Measurements from ENCODE around the gene CNTRL. TPM values are rescaled to one million over a fixed set of nuclear protein-coding genes. Genes with fewer than 3 reads are reported as not detected.

CNTRL gene
- total and polyA plus RNA-seq, 2 of the 8 experiments (the other 6 are each of a cell fraction or from before 2014, with no cell fraction given): 5.1 to 13.9 TPM

- Histone ChIP-seq H3K14ac (ENCODE audit: insufficient read length) (no peak overlapping the region), H4K5ac (ENCODE audit: insufficient read length, low read depth, low read length) (no peak overlapping the region), H2AFZ (ENCODE audit: low read length) (peak overlapping the region; percentile 78; the same call in 1 of the 2 replicates), H3K4me1 (replicated peaks in 1 of 4; ENCODE audit: control insufficient read depth in 3 of 4, insufficient read depth in 4 of 4, low read length in 3 of 4) (0 out of 7 replicates have a peak, but pooled peaks cover 0 to 3% (median 0%) of the 10 kb centered on the region in 4 experiments), H2BK5ac (ENCODE audit: low read depth, low read length) (no peak overlapping the region), H2BK120ac (replicated peaks; ENCODE audit: low read depth, low read length) (no peak overlapping the region), H2BK20ac (ENCODE audit: low read length) (no peak overlapping the region), H4K8ac (ENCODE audit: extremely low read depth, insufficient read depth, low read length) (no peak overlapping the region), H3K23ac (ENCODE audit: insufficient read length) (no peak overlapping the region), H3K4me2 (ENCODE audit: insufficient read depth in 1 of 2, low read depth in 2 of 2, low read length in 2 of 2) (peak overlapping the region; percentile 28 to 65), H3K18ac (ENCODE audit: extremely low read depth, low read length) (no peak overlapping the region), H4K20me1 (replicated peaks in 1 of 2; ENCODE audit: control insufficient read depth in 1 of 2, insufficient read depth in 2 of 2, low read length in 2 of 2) (no peaks in the 10 kb centered on the region), H2BK12ac (ENCODE audit: low read depth, low read length) (no peak overlapping the region), H2AK5ac (ENCODE audit: low read depth, low read length) (no peak overlapping the region), H3K79me1 (ENCODE audit: low read depth, low read length) (no peaks in the 10 kb centered on the region), H3K9ac (replicated peaks in 1 of 4; ENCODE audit: extremely low read depth in 1 of 4, low read depth in 3 of 4, low read length in 3 of 4) (peak overlapping the region in 1 of 4 experiments; percentile 49; a peak in 1 of 7 replicates), H2BK15ac (ENCODE audit: low read length) (no peak overlapping the region), H3K4me3 (ENCODE audit: extremely low read depth in 1 of 4, insufficient read depth in 2 of 4, low read depth in 3 of 4, low read length in 4 of 4) (peak overlapping the region; percentile 14 to 60 (median 27); a peak in 7 of 8 replicates), H4K91ac (replicated peaks; ENCODE audit: insufficient read length, low read length) (no peak overlapping the region), H3K23me2 (ENCODE audit: low read depth, low read length) (no peaks in the 10 kb centered on the region), H3K27ac (ENCODE audit: low read depth, low read length) (no peak overlapping the region), H3K36me3 (ENCODE audit: control insufficient read depth in 2 of 4, insufficient read depth in 4 of 4, low read length in 3 of 4) (no peaks in the 10 kb centered on the region), H3K79me2 (ENCODE audit: control insufficient read depth in 1 of 2, insufficient read depth in 2 of 2, low read length in 2 of 2) (no peaks in the 10 kb centered on the region), H3K56ac (replicated peaks; ENCODE audit: insufficient read length, low read depth, low read length) (no peak overlapping the region), H3K9me3 (ENCODE audit: insufficient read depth in 2 of 2, low read depth in 1 of 2, low read length in 1 of 2) (no peaks in the 10 kb centered on the region), H3K27me3 (replicated peaks in 1 of 4; ENCODE audit: control insufficient read depth in 3 of 4, extremely low read depth in 1 of 4, insufficient read depth in 3 of 4, low read length in 3 of 4) (no peaks in the 10 kb centered on the region), H3K4ac (replicated peaks; ENCODE audit: insufficient read length, low read depth, low read length) (no peak overlapping the region)
- CTCF ChIA-PET (ENCODE audit: partially characterized antibody): interaction anchor here (0.6 to 3.3 kb wide), 10 partner anchors 10 to 253 kb away, joined by 3 to 9 read pairs (median 3); no protein-coding TSS in a partner anchor
- WGBS, 2 experiments (ENCODE audit: extremely low coverage in 1 of 2, insufficient coverage in 1 of 2, insufficient read length in 1 of 2, insufficient replicate concordance in 2 of 2, low coverage in 1 of 2, low lambda C conversion rate in 2 of 2, missing lambda C conversion rate in 1 of 2): 8% methylated on average over 17 of the region's 17 CpGs; no CpG with 5 or more reads in 1 of the 2 experiments
- POLR2A ChIA-PET (ENCODE audit: partially characterized antibody): interaction anchor here (0.9 to 1.4 kb wide), 5 partner anchors 9 to 17 kb away, joined by 3 to 6 read pairs (median 4); no protein-coding TSS in a partner anchor
- DNase-seq (ENCODE audit: low read depth in 1 of 2, low spot score in 2 of 2) (peak; percentile 81 to 91), FAIRE-seq (peak; percentile 82)
- TF ChIP-seq, protein P1, sequence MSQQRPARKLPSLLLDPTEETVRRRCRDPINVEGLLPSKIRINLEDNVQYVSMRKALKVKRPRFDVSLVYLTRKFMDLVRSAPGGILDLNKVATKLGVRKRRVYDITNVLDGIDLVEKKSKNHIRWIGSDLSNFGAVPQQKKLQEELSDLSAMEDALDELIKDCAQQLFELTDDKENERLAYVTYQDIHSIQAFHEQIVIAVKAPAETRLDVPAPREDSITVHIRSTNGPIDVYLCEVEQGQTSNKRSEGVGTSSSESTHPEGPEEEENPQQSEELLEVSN (IDR thresholded peaks at IDR 0.05): peak; percentile 48; the same call in 1 of the 2 replicates
- TF ChIP-seq FOSL1 (IDR thresholded peaks at IDR 0.05; ENCODE audit: insufficient read depth, low read depth, low read length) (no peak), TEAD4 (IDR thresholded peaks at IDR 0.05; ENCODE audit: low read depth, low read length) (peak; percentile 81), RAD21 (IDR thresholded peaks at IDR 0.05 in 1 of 2, conservative IDR thresholded peaks at IDR 0.05 in 1 of 2; ENCODE audit: low read depth in 2 of 2, low read length in 2 of 2) (peak in 1 of 2 experiments; percentile 31; a peak in 1 of 4 replicates), CREB1 (IDR thresholded peaks at IDR 0.05) (no peak), POLR2AphosphoS5 (IDR thresholded peaks at IDR 0.05; ENCODE audit: low read depth, low read length) (no peak), BRCA1 (IDR thresholded peaks at IDR 0.05; ENCODE audit: low read depth, low read length) (no peak), MAFK (IDR thresholded peaks at IDR 0.05; ENCODE audit: low read depth, low read length) (no peak), ASH2L (IDR thresholded peaks at IDR 0.05; ENCODE audit: low read length) (peak; percentile 20)
- TF ChIP-seq, protein P2, sequence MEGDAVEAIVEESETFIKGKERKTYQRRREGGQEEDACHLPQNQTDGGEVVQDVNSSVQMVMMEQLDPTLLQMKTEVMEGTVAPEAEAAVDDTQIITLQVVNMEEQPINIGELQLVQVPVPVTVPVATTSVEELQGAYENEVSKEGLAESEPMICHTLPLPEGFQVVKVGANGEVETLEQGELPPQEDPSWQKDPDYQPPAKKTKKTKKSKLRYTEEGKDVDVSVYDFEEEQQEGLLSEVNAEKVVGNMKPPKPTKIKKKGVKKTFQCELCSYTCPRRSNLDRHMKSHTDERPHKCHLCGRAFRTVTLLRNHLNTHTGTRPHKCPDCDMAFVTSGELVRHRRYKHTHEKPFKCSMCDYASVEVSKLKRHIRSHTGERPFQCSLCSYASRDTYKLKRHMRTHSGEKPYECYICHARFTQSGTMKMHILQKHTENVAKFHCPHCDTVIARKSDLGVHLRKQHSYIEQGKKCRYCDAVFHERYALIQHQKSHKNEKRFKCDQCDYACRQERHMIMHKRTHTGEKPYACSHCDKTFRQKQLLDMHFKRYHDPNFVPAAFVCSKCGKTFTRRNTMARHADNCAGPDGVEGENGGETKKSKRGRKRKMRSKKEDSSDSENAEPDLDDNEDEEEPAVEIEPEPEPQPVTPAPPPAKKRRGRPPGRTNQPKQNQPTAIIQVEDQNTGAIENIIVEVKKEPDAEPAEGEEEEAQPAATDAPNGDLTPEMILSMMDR (IDR thresholded peaks at IDR 0.05; ENCODE audit: control extremely low read depth in 1 of 3, insufficient read depth in 1 of 3, low read depth in 1 of 3, low read length in 3 of 3): peak in 1 of 3 experiments; percentile 29; a peak in 2 of 4 replicates
These were observed 46.9 kb downstream of the CNTRL start for GRCh38 chr9:121121582-121122087.
